ENCODE results near the gene OR5B12.

- TF ChIP-seq CTCF (IDR thresholded peaks at IDR 0.05 in 2 of 3, conservative IDR thresholded peaks at IDR 0.05 in 1 of 3; ENCODE audit: control insufficient read depth in 2 of 3, extremely low read depth in 1 of 3, insufficient read depth in 1 of 3, low read depth in 3 of 3, low read length in 3 of 3): no peak
- TF ChIP-seq JUND (IDR thresholded peaks at IDR 0.05; ENCODE audit: low read depth, low read length): no peak
- TF ChIP-seq MTA3 (IDR thresholded peaks at IDR 0.05; ENCODE audit: borderline replicate concordance, low read length): no peak
- TF ChIP-seq MXI1 (IDR thresholded peaks at IDR 0.05; ENCODE audit: low read depth, low read length): no peak
- TF ChIP-seq SMC3 (IDR thresholded peaks at IDR 0.05; ENCODE audit: borderline replicate concordance, low read length): no peak
- no peak for TF ChIP-seq CHD2 (IDR thresholded peaks at IDR 0.05; ENCODE audit: borderline replicate concordance, low read depth, low read length)
These were observed 29.9 kb upstream of the OR5B12 start for GRCh38 chr11:58471892-58472291.

Data from GM12878 (cell line).